ENCODE data around the gene SWI5.

SWI5 gene

GRCh38 chr9:128297221-128297773 lies 21.2 kb downstream of the SWI5 start:
- H3K36me3 ChIP-seq (ENCODE audit: low read length), result no peaks in the 10 kb centered on the region
- H2AFZ ChIP-seq (ENCODE audit: low read depth, low read length, severe bottlenecking), result no peak overlapping the region
- H3F3A ChIP-seq (ENCODE audit: insufficient read depth), result no peaks in the 10 kb centered on the region
- H3K79me2 ChIP-seq (ENCODE audit: insufficient read depth, low read length), result no peaks in the 10 kb centered on the region
- no peaks in the 10 kb centered on the region for H3K27me3 ChIP-seq (ENCODE audit: low read length)
- H4K20me1 ChIP-seq (ENCODE audit: low read depth, low read length), result no peaks in the 10 kb centered on the region
- no peak overlapping the region for H3K27ac ChIP-seq (ENCODE audit: low read depth, low read length)
- H3K9me3 ChIP-seq (ENCODE audit: insufficient read depth, low read length), result no peaks in the 10 kb centered on the region
- no peaks in the 10 kb centered on the region for H3K9me2 ChIP-seq (replicated peaks; ENCODE audit: insufficient read depth, low read length)
- H3K9ac ChIP-seq (ENCODE audit: low read length), result no peak overlapping the region
- H3K4me3 ChIP-seq (ENCODE audit: insufficient read depth, low read length, poor library complexity, severe bottlenecking), result no peak overlapping the region
- H3K4me2 ChIP-seq (ENCODE audit: low read depth, low read length, poor library complexity, severe bottlenecking), result no peak overlapping the region
- no peak for TF ChIP-seq EZH2phosphoT487 (conservative IDR thresholded peaks at IDR 0.05; ENCODE audit: low read length)
- no peak for TF ChIP-seq CTCF (IDR thresholded peaks at IDR 0.05; ENCODE audit: insufficient read depth, low read length, poor library complexity, severe bottlenecking)

- Histone ChIP-seq H3K27ac (ENCODE audit: low read depth, low read length) (no peak overlapping the region), H3K4me3 (ENCODE audit: insufficient read depth, low read length, poor library complexity, severe bottlenecking) (no peak overlapping the region), H3K36me3 (ENCODE audit: low read length) (no peaks in the 10 kb centered on the region), H3F3A (ENCODE audit: insufficient read depth) (no peaks in the 10 kb centered on the region), H3K79me2 (ENCODE audit: insufficient read depth, low read length) (no peaks in the 10 kb centered on the region), H3K9me2 (replicated peaks; ENCODE audit: insufficient read depth, low read length) (no peaks in the 10 kb centered on the region), H2AFZ (ENCODE audit: low read depth, low read length, severe bottlenecking) (no peak overlapping the region), H4K20me1 (ENCODE audit: low read depth, low read length) (no peaks in the 10 kb centered on the region), H3K4me2 (ENCODE audit: low read depth, low read length, poor library complexity, severe bottlenecking) (no peak overlapping the region), H3K9ac (ENCODE audit: low read length) (no peak overlapping the region), H3K9me3 (ENCODE audit: insufficient read depth, low read length) (no peaks in the 10 kb centered on the region), H3K27me3 (ENCODE audit: low read length) (no peaks in the 10 kb centered on the region)
- TF ChIP-seq CTCF (IDR thresholded peaks at IDR 0.05; ENCODE audit: insufficient read depth, low read length, poor library complexity, severe bottlenecking) (no peak), EZH2phosphoT487 (conservative IDR thresholded peaks at IDR 0.05; ENCODE audit: low read length) (no peak)
These were observed 22.7 kb downstream of the SWI5 start for GRCh38 chr9:128298535-128299482.

- no peaks in the 10 kb centered on the region for H3F3A ChIP-seq (ENCODE audit: insufficient read depth)
- TF ChIP-seq CTCF (IDR thresholded peaks at IDR 0.05; ENCODE audit: insufficient read depth, low read length, poor library complexity, severe bottlenecking) (no peak), EZH2phosphoT487 (conservative IDR thresholded peaks at IDR 0.05; ENCODE audit: low read length) (no peak)
- H3K4me3 ChIP-seq (ENCODE audit: insufficient read depth, low read length, poor library complexity, severe bottlenecking), result no peak overlapping the region
- H3K4me2 ChIP-seq (ENCODE audit: low read depth, low read length, poor library complexity, severe bottlenecking), result no peak overlapping the region
- H3K36me3 ChIP-seq (ENCODE audit: low read length), result 0 out of 2 replicates have a peak, but pooled peaks cover 3% of the 10 kb centered on the region
- no peak overlapping the region for H2AFZ ChIP-seq (ENCODE audit: low read depth, low read length, severe bottlenecking)
- no peaks in the 10 kb centered on the region for H3K9me2 ChIP-seq (replicated peaks; ENCODE audit: insufficient read depth, low read length)
- no peaks in the 10 kb centered on the region for H3K27me3 ChIP-seq (ENCODE audit: low read length)
- H3K9me3 ChIP-seq (ENCODE audit: insufficient read depth, low read length), result no peaks in the 10 kb centered on the region
- no peaks in the 10 kb centered on the region for H3K79me2 ChIP-seq (ENCODE audit: insufficient read depth, low read length)
- H3K9ac ChIP-seq (ENCODE audit: low read length), result no peak overlapping the region
- no peak overlapping the region for H3K27ac ChIP-seq (ENCODE audit: low read depth, low read length)
- no peaks in the 10 kb centered on the region for H4K20me1 ChIP-seq (ENCODE audit: low read depth, low read length)
These were observed 28.3 kb downstream of the SWI5 start for GRCh38 chr9:128304136-128304970.
